ENCODE results near the gene PTGER3. TPM values are rescaled to one million over a fixed set of nuclear protein-coding genes. Genes with fewer than 3 reads are reported as not detected.

PTGER3 gene
- total and polyA plus RNA-seq, 4 donors = 0.04 to 1.6 (median 0.26) TPM

DNA sequence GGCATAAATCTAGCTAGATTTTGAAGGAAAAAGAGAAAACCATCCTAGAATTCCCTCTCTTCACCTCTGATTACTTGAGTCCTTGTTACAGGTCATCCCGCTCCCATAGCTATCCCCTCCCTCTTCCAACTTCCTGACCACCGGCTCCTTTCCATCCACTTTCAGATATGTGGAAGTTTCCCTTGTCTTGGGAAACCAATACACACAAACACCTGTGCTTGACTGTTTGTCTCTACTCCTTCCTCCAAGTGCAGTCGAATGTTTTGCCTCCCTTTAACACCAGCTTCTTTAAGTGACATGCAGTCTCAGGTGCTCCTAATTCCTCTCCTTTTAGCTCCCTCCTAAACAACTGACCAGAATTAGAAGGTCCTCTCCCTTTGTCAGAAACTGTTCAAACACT is 70.0 kb downstream of the PTGER3 start:
- Histone ChIP-seq H3K27ac (ENCODE audit: low read depth in 1 of 2, low read length in 2 of 2) (no peak overlapping the region), H3K9me3 (ENCODE audit: control insufficient read depth in 4 of 4, low read length in 3 of 4) (no peaks in the 10 kb centered on the region), H3K4me1 (ENCODE audit: control insufficient read depth in 4 of 4, insufficient read depth in 4 of 4, low read length in 3 of 4) (peaks cover 0 to 2% (median 0%) of the 10 kb centered on the region in 4 donors), H3K9ac (ENCODE audit: low read depth in 1 of 2, low read length in 2 of 2) (no peak overlapping the region), H3K4me3 (ENCODE audit: low read depth in 1 of 3, low read length in 3 of 3) (no peak overlapping the region), H3K27me3 (ENCODE audit: control insufficient read depth in 4 of 4, insufficient read depth in 4 of 4, low read length in 3 of 4) (no peaks in the 10 kb centered on the region), H3K36me3 (ENCODE audit: control insufficient read depth in 4 of 4, insufficient read depth in 3 of 4, low read depth in 1 of 4, low read length in 3 of 4) (no peaks in the 10 kb centered on the region)
- TF ChIP-seq JUND (IDR thresholded peaks at IDR 0.05) (no peak), YY1 (IDR thresholded peaks at IDR 0.05) (no peak), ATF3 (IDR thresholded peaks at IDR 0.05) (no peak), TAF1 (conservative IDR thresholded peaks at IDR 0.05) (no peak), RAD21 (IDR thresholded peaks at IDR 0.05) (no peak), FOXA2 (IDR thresholded peaks at IDR 0.05) (no peak), REST (IDR thresholded peaks at IDR 0.05) (no peak), GABPA (IDR thresholded peaks at IDR 0.05 in 1 of 2, conservative IDR thresholded peaks at IDR 0.05 in 1 of 2) (no peak)
- TF ChIP-seq, protein P1, sequence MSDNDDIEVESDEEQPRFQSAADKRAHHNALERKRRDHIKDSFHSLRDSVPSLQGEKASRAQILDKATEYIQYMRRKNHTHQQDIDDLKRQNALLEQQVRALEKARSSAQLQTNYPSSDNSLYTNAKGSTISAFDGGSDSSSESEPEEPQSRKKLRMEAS (IDR thresholded peaks at IDR 0.05) = no peak
- TF ChIP-seq, protein P2, sequence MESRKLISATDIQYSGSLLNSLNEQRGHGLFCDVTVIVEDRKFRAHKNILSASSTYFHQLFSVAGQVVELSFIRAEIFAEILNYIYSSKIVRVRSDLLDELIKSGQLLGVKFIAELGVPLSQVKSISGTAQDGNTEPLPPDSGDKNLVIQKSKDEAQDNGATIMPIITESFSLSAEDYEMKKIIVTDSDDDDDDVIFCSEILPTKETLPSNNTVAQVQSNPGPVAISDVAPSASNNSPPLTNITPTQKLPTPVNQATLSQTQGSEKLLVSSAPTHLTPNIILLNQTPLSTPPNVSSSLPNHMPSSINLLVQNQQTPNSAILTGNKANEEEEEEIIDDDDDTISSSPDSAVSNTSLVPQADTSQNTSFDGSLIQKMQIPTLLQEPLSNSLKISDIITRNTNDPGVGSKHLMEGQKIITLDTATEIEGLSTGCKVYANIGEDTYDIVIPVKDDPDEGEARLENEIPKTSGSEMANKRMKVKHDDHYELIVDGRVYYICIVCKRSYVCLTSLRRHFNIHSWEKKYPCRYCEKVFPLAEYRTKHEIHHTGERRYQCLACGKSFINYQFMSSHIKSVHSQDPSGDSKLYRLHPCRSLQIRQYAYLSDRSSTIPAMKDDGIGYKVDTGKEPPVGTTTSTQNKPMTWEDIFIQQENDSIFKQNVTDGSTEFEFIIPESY (IDR thresholded peaks at IDR 0.05) = no peak
- no peak for DNase-seq (ENCODE audit: low spot score)
- WGBS = 60% methylated on average over 3 of the region's 3 CpGs

DNA sequence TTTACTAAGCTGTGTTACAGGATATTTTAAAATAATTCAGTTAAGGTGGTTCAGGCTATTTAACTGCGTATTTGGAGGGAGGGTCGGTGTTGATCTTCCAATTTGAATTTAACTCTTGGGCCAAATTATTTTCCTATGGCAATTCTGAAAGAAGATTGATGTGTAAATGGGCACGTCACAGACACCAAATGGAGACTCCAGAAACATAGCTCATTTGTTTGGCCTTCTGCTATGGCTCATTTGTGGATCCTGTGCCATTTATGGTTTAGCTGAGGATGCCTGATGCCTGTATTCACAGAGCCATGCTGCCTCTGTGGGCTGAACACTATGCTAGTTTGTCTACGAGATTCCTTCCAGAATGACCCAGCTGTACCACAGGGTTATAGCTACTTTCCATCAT is 70.6 kb downstream of the PTGER3 start:
- H3K4me1 ChIP-seq (ENCODE audit: control insufficient read depth in 4 of 4, insufficient read depth in 4 of 4, low read length in 3 of 4) = peaks cover 0 to 2% (median 0%) of the 10 kb centered on the region in 4 donors
- H3K27ac ChIP-seq (ENCODE audit: low read depth in 1 of 2, low read length in 2 of 2) = no peak overlapping the region
- TF ChIP-seq GABPA (IDR thresholded peaks at IDR 0.05 in 1 of 2, conservative IDR thresholded peaks at IDR 0.05 in 1 of 2) = no peak
- TF ChIP-seq ATF3 (IDR thresholded peaks at IDR 0.05) = no peak
- no peak for TF ChIP-seq FOXA1 (IDR thresholded peaks at IDR 0.05)
- TF ChIP-seq RXRA (IDR thresholded peaks at IDR 0.05) = no peak
- no peak for TF ChIP-seq TAF1 (conservative IDR thresholded peaks at IDR 0.05)
- TF ChIP-seq EGR1 (IDR thresholded peaks at IDR 0.05; ENCODE audit: low read depth in 2 of 2) = no peak
- no peak for TF ChIP-seq REST (IDR thresholded peaks at IDR 0.05)
- TF ChIP-seq, protein P1 (IDR thresholded peaks at IDR 0.05) = no peak
- TF ChIP-seq, protein P2 (IDR thresholded peaks at IDR 0.05) = no peak
- no peak for TF ChIP-seq HNF4G (IDR thresholded peaks at IDR 0.05)
- TF ChIP-seq FOXA2 (IDR thresholded peaks at IDR 0.05) = no peak
- no peak for TF ChIP-seq CTCF (IDR thresholded peaks at IDR 0.05; ENCODE audit: low read depth, low read length, missing input control)
- TF ChIP-seq RAD21 (IDR thresholded peaks at IDR 0.05) = no peak
- TF ChIP-seq YY1 (IDR thresholded peaks at IDR 0.05) = no peak
- no peak for TF ChIP-seq SP1 (IDR thresholded peaks at IDR 0.05)
- H3K36me3 ChIP-seq (ENCODE audit: control insufficient read depth in 4 of 4, insufficient read depth in 3 of 4, low read depth in 1 of 4, low read length in 3 of 4) = no peaks in the 10 kb centered on the region
- no peak overlapping the region for H3K4me3 ChIP-seq (ENCODE audit: low read depth in 1 of 3, low read length in 3 of 3)
- no peaks in the 10 kb centered on the region for H3K27me3 ChIP-seq (ENCODE audit: control insufficient read depth in 4 of 4, insufficient read depth in 4 of 4, low read length in 3 of 4)
- no peaks in the 10 kb centered on the region for H3K9me3 ChIP-seq (ENCODE audit: control insufficient read depth in 4 of 4, low read length in 3 of 4)
- no peak overlapping the region for H3K9ac ChIP-seq (ENCODE audit: low read depth in 1 of 2, low read length in 2 of 2)
- no peak for DNase-seq (ENCODE audit: low spot score)
- WGBS = 67% methylated on average over 4 of the region's 4 CpGs

All from liver (tissue), 9 donors.